Measurements from ENCODE around the gene NGDN.

GRCh38 chr14:23482823-23483148 lies 13.3 kb downstream of the NGDN start:
- TF ChIP-seq L3MBTL2 (conservative IDR thresholded peaks at IDR 0.05) (no peak), ARNT (IDR thresholded peaks at IDR 0.05) (no peak), SUZ12 (IDR thresholded peaks at IDR 0.05) (no peak), HDGF (IDR thresholded peaks at IDR 0.05; ENCODE audit: borderline replicate concordance) (no peak), FOXM1 (IDR thresholded peaks at IDR 0.05; ENCODE audit: borderline replicate concordance) (no peak), FOXA1 (IDR thresholded peaks at IDR 0.05) (no peak), ZNF384 (IDR thresholded peaks at IDR 0.05) (no peak), SP1 (IDR thresholded peaks at IDR 0.05) (no peak), FOXK2 (IDR thresholded peaks at IDR 0.05) (no peak), NFRKB (IDR thresholded peaks at IDR 0.05) (no peak)
- TF ChIP-seq, protein P1, sequence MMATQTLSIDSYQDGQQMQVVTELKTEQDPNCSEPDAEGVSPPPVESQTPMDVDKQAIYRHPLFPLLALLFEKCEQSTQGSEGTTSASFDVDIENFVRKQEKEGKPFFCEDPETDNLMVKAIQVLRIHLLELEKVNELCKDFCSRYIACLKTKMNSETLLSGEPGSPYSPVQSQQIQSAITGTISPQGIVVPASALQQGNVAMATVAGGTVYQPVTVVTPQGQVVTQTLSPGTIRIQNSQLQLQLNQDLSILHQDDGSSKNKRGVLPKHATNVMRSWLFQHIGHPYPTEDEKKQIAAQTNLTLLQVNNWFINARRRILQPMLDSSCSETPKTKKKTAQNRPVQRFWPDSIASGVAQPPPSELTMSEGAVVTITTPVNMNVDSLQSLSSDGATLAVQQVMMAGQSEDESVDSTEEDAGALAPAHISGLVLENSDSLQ (IDR thresholded peaks at IDR 0.05) = no peak

Data from HEK293T (cell line).